ENCODE results near the gene CNN1. TPM values are rescaled to one million over a fixed set of nuclear protein-coding genes. Genes with fewer than 3 reads are reported as not detected.

The CNN1 gene
- total RNA-seq, 1 experiment from 2014 or later = 15.7 TPM

- peaks cover 4% of the 10 kb centered on the region for H3K23me2 ChIP-seq (ENCODE audit: insufficient read length, low read depth, low read length, poor library complexity, severe bottlenecking)
Measured at GRCh38 chr19:11580116-11580515, 41.5 kb downstream of the CNN1 start.

More at GRCh38 chr19:11580116-11580515, 41.5 kb downstream of the CNN1 start:
- H4K20me1 ChIP-seq (ENCODE audit: control insufficient read depth, insufficient read depth, insufficient read length) = no peaks in the 10 kb centered on the region
- H3K23ac ChIP-seq (ENCODE audit: insufficient read length, low read depth, low read length) = no peak overlapping the region
- no peaks in the 10 kb centered on the region for H3K27me3 ChIP-seq (ENCODE audit: insufficient read depth, low read length)
- Mint-ChIP-seq H3K36me3 (ENCODE audit: insufficient read depth in 1 of 3, low read depth in 3 of 3) (no peaks in the 10 kb centered on the region), H3K9me3 (no peaks in the 10 kb centered on the region), H3K4me3 (no peak overlapping the region), H3K27ac (no peak overlapping the region), H3K4me1 (peaks cover 0 to 4% of the 10 kb centered on the region in 2 experiments; a peak in 3 of 4 replicates), H3K27me3 (ENCODE audit: low read depth) (peaks cover 6% of the 10 kb centered on the region)
- no peak overlapping the region for H4K91ac ChIP-seq (ENCODE audit: insufficient read length, low read depth, low read length)
- H2BK15ac ChIP-seq (ENCODE audit: low read depth, low read length) = no peak overlapping the region
- WGBS (ENCODE audit: extremely low coverage, insufficient read length, low lambda C conversion rate) = no CpG with 5 or more reads among the region's 4 CpGs
- no peaks in the 10 kb centered on the region for H3K4me1 ChIP-seq (ENCODE audit: insufficient read depth, low read length)
- no peaks in the 10 kb centered on the region for H3K9me3 ChIP-seq (ENCODE audit: control insufficient read depth, low read depth, low read length)
- H3K9ac ChIP-seq (ENCODE audit: extremely low read depth, insufficient read length, low read length) = no peak overlapping the region
- no peak overlapping the region for H2BK20ac ChIP-seq (ENCODE audit: low read depth, low read length, poor library complexity, severe bottlenecking)
- no peak overlapping the region for H4K5ac ChIP-seq (ENCODE audit: insufficient read length, low read depth, low read length)
- H3K79me1 ChIP-seq (ENCODE audit: insufficient read depth, low read depth, low read length, poor library complexity, severe bottlenecking) = no peaks in the 10 kb centered on the region
- DNase-seq = no peak
- no peak overlapping the region for H3T11ph ChIP-seq (ENCODE audit: low read length)
- H3K18ac ChIP-seq (ENCODE audit: insufficient read length, low read depth, low read length) = no peak overlapping the region
- no peak overlapping the region for H3K4me2 ChIP-seq (ENCODE audit: insufficient read depth, insufficient read length, low read length)
- no peak for TF ChIP-seq CTCF (conservative IDR thresholded peaks at IDR 0.05)
- no peak overlapping the region for H2BK12ac ChIP-seq (ENCODE audit: insufficient read length, low read depth, low read length)
- H3K14ac ChIP-seq (ENCODE audit: insufficient read depth, low read length) = no peak overlapping the region
- no peak overlapping the region for H2AK5ac ChIP-seq (ENCODE audit: insufficient read length, low read length)
- no peak overlapping the region for H4K8ac ChIP-seq (replicated peaks; ENCODE audit: insufficient read length, low read depth, low read length)
- H2BK5ac ChIP-seq (ENCODE audit: insufficient read length, low read length) = no peak overlapping the region
- no peak overlapping the region for H3K56ac ChIP-seq (ENCODE audit: insufficient read length, low read depth, low read length)
- H3K4ac ChIP-seq (ENCODE audit: low read depth, low read length) = no peak overlapping the region
- H3K79me2 ChIP-seq (ENCODE audit: insufficient read depth, low read length) = no peaks in the 10 kb centered on the region
- H3K27ac ChIP-seq (ENCODE audit: insufficient read length, low read depth, low read length) = no peak overlapping the region
- no peak overlapping the region for H2AFZ ChIP-seq (ENCODE audit: low read length)
- no peak overlapping the region for H2BK120ac ChIP-seq (ENCODE audit: low read depth, low read length, poor library complexity, severe bottlenecking)
